PC-9 (cell line): ENCODE measurements around the gene GLRX3. TPM values are rescaled to one million over a fixed set of nuclear protein-coding genes. Genes with fewer than 3 reads are reported as not detected.

Experiments
- BruUV-seq: library from RNA; stranded (reverse); fragments of 400-500 nt; replicated peaks from 2 replicates; lab custom pipeline; 2021; lab: Mats Ljungman, UMichigan
- CTCF ChIA-PET: fragments of 300-600 bp; sonication (Branson Sonifier 250); formaldehyde crosslinking; loops from one replicate; lab custom pipeline; 2022; ENCODE audit warnings: antibody characterized with exemption; lab: Charles Lee
- POLR2A ChIA-PET: fragments of 300-600 bp; sonication (Branson Sonifier 250); formaldehyde crosslinking; loops from one replicate; lab custom pipeline; 2022; ENCODE audit warnings: antibody characterized with exemption; ENCODE audit not compliant: unreplicated experiment; lab: Charles Lee
- DNase-seq, 2 experiments: peaks; one replicate each; pipeline versions ENCODE4 v3.0.0 to v3.0.0-alpha.2; 2015 to 2022; ENCODE audit warnings: mixed read lengths in 1 of 2
- H2AFZ ChIP-seq: fragments of 200-600 bp; sonication (generic); 2 replicates; pipeline ENCODE4 v1.8.1; 2017; ENCODE audit warnings: antibody characterized with exemption
- H3F3A ChIP-seq: fragments of 200-600 bp; sonication (generic); 2 replicates; pipeline ENCODE4 v1.8.1; 2017; ENCODE audit warnings: antibody characterized with exemption, mild to moderate bottlenecking, low read depth; ENCODE audit not compliant: insufficient read depth
- H3K27ac ChIP-seq: fragments of 200-600 bp; sonication (generic); 2 replicates; pipeline ENCODE4 v1.6.1; 2016; ENCODE audit warnings: mixed run types
- H3K27me3 ChIP-seq: fragments of 200-600 bp; sonication (generic); 2 replicates; pipeline ENCODE4 v1.6.1; 2016; ENCODE audit warnings: low read depth, mixed run types; ENCODE audit not compliant: insufficient read depth
- H3K36me3 ChIP-seq: fragments of 200-600 bp; sonication (generic); 2 replicates; pipeline ENCODE4 v1.6.1; 2016; ENCODE audit warnings: low read depth, mixed run types
- H3K4me1 ChIP-seq: fragments of 200-600 bp; sonication (generic); replicated peaks from 2 replicates; pipeline ENCODE4 v1.6.1; 2016; ENCODE audit warnings: mixed run types; ENCODE audit not compliant: insufficient read depth
- H3K4me2 ChIP-seq: fragments of 200-600 bp; sonication (generic); 2 replicates; pipeline ENCODE4 v1.6.1; 2017; ENCODE audit warnings: mixed run types
- H3K4me3 ChIP-seq: fragments of 200-600 bp; sonication (generic); 2 replicates; pipeline ENCODE4 v1.6.1; 2016; ENCODE audit warnings: mixed run types
- H3K79me2 ChIP-seq: fragments of 200-600 bp; sonication (generic); 2 replicates; pipeline ENCODE4 v1.6.1; 2017; ENCODE audit warnings: low read depth, mixed run types
- H3K9me2 ChIP-seq: fragments of 200-600 bp; sonication (generic); 2 replicates; pipeline ENCODE4 v1.8.1; 2017; ENCODE audit warnings: mild to moderate bottlenecking; ENCODE audit not compliant: insufficient read depth
- H3K9me3 ChIP-seq: fragments of 200-600 bp; sonication (generic); 2 replicates; pipeline ENCODE4 v1.8.1; 2016; ENCODE audit warnings: low read depth; ENCODE audit not compliant: insufficient read depth
- H4K20me1 ChIP-seq: fragments of 200-600 bp; sonication (generic); 2 replicates; pipeline ENCODE4 v1.8.1; 2017; ENCODE audit not compliant: insufficient read depth
- EZH2 ChIP-seq: fragments of 200-600 bp; sonication (generic); IDR thresholded peaks from 2 replicates; pipeline ENCODE4 v1.8.0; 2017; ENCODE audit warnings: antibody characterized with exemption, low read depth
- intact Hi-C: fragments of 100-400 bp; cut with micrococcal nuclease; formaldehyde crosslinking; loops from one replicate; pipeline ENCODE4 v1.10.0; 2022; ENCODE audit not compliant: unreplicated experiment
- total RNA-seq: library from RNA; stranded (reverse); gene quantifications from 2 replicates; pipeline ENCODE4 v1.2.3, GENCODE V29; 2021
- TF ChIP-seq, protein P1 (sequence below): fragments of 200-600 bp; sonication (generic); conservative IDR thresholded peaks from 2 replicates; pipeline ENCODE4 v1.6.1; 2017; ENCODE audit warnings: mixed run types, antibody characterized with exemption, mild to moderate bottlenecking, moderate library complexity

Gene GLRX3
- total RNA-seq, 1 experiment from 2014 or later = 78.0 TPM

- BruUV-seq = no TSS peak
- ChIA-PET CTCF (no interaction called here), POLR2A (no interaction called here)
- intact Hi-C loops = no loop called here
- no peaks in the 10 kb centered on the region for H3K4me1 ChIP-seq
- H3K4me3 ChIP-seq = no peak overlapping the region
- no peak overlapping the region for H3K27ac ChIP-seq
- DNase-seq = no peak
- TF ChIP-seq EZH2 = no peak
- TF ChIP-seq, protein P1, sequence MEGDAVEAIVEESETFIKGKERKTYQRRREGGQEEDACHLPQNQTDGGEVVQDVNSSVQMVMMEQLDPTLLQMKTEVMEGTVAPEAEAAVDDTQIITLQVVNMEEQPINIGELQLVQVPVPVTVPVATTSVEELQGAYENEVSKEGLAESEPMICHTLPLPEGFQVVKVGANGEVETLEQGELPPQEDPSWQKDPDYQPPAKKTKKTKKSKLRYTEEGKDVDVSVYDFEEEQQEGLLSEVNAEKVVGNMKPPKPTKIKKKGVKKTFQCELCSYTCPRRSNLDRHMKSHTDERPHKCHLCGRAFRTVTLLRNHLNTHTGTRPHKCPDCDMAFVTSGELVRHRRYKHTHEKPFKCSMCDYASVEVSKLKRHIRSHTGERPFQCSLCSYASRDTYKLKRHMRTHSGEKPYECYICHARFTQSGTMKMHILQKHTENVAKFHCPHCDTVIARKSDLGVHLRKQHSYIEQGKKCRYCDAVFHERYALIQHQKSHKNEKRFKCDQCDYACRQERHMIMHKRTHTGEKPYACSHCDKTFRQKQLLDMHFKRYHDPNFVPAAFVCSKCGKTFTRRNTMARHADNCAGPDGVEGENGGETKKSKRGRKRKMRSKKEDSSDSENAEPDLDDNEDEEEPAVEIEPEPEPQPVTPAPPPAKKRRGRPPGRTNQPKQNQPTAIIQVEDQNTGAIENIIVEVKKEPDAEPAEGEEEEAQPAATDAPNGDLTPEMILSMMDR = no peak
- no peaks in the 10 kb centered on the region for H3K36me3 ChIP-seq
- no peaks in the 10 kb centered on the region for H4K20me1 ChIP-seq
- H3F3A ChIP-seq = no peaks in the 10 kb centered on the region
- no peaks in the 10 kb centered on the region for H3K9me2 ChIP-seq
- no peaks in the 10 kb centered on the region for H3K27me3 ChIP-seq
- H3K79me2 ChIP-seq = peaks cover 38% of the 10 kb centered on the region
- H3K4me2 ChIP-seq = no peak overlapping the region
- no peak overlapping the region for H2AFZ ChIP-seq
- no peaks in the 10 kb centered on the region for H3K9me3 ChIP-seq
Measured at GRCh38 chr10:130141038-130141437, 4.8 kb downstream of the GLRX3 start.

DNA sequence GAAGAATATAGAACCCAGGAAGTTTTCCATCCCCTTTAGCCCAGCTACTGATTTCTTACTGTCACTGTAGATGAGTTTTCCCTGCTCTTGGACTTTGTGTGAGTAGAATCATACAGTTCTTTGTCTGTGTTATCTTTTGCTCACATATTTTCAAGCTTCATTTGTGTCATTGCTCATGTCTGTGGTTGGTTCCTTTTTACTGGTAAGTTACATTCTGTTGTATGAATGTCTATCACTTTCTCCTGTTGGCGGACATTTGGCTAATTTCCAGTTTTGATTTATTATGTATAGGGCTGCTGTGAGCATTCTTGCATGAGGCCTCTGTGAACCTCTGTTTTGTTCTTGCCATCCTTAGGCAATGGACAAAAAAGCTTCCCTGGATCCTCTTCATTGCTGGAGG is 5.3 kb downstream of the GLRX3 start:
- Histone ChIP-seq H3K27me3 (no peaks in the 10 kb centered on the region), H2AFZ (no peak overlapping the region), H3K9me2 (no peaks in the 10 kb centered on the region), H3F3A (no peaks in the 10 kb centered on the region), H3K36me3 (no peaks in the 10 kb centered on the region), H3K79me2 (peaks cover 38% of the 10 kb centered on the region), H3K27ac (no peak overlapping the region), H3K9me3 (no peaks in the 10 kb centered on the region), H3K4me1 (no peaks in the 10 kb centered on the region), H4K20me1 (no peaks in the 10 kb centered on the region), H3K4me3 (no peak overlapping the region), H3K4me2 (no peak overlapping the region)
- no TSS peak for BruUV-seq
- no peak for DNase-seq
- ChIA-PET CTCF (no interaction called here), POLR2A (no interaction called here)
- intact Hi-C loops = no loop called here
- TF ChIP-seq EZH2 = no peak
- TF ChIP-seq, protein P1 = no peak

DNA sequence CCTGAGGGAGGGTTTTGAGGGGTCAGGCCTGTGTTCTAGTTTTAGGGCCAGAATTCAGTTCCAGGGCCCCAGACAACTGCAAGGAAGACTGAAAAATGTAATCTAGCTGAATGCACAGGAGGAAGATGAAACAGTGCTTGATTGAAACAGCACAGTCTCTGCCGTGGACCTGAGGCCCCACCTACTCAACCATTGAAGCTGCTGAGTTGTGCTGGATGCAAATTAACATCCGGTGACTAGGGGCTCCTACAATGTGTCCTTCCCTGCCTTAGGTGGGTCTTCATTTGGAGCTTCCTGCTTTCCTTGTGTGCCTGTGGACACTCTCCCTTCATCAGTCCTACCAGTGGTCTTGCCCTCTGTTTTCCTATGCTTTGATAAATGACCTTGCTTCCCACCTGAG is 5.7 kb downstream of the GLRX3 start:
- POLR2A ChIA-PET = interaction anchor here (0.5 kb wide), 1 partner anchor 31 kb away, joined by 3 read pairs; no protein-coding TSS in a partner anchor

More for the DNA sequence above, 5.7 kb downstream of the GLRX3 start:
- no peaks in the 10 kb centered on the region for H3K27me3 ChIP-seq
- CTCF ChIA-PET = no interaction called here
- H3K4me3 ChIP-seq = no peak overlapping the region
- no peak overlapping the region for H3K4me2 ChIP-seq
- no peak for TF ChIP-seq EZH2
- TF ChIP-seq, protein P1 = no peak
- H3K9me2 ChIP-seq = no peaks in the 10 kb centered on the region
- H3K79me2 ChIP-seq = peaks cover 38% of the 10 kb centered on the region
- H3K27ac ChIP-seq = no peak overlapping the region
- no TSS peak for BruUV-seq
- H3K36me3 ChIP-seq = no peaks in the 10 kb centered on the region
- no peaks in the 10 kb centered on the region for H3F3A ChIP-seq
- intact Hi-C loops = no loop called here
- no peaks in the 10 kb centered on the region for H3K4me1 ChIP-seq
- H2AFZ ChIP-seq = no peak overlapping the region
- no peaks in the 10 kb centered on the region for H4K20me1 ChIP-seq
- H3K9me3 ChIP-seq = no peaks in the 10 kb centered on the region
- no peak for DNase-seq
